ENCODE results near the gene AARSD1.
"Not testable (repeated sequence)": the region's sequence is repeated elsewhere in the genome, so short reads cannot be mapped to it uniquely, and the experiment has no call there.

Gene AARSD1

DNA sequence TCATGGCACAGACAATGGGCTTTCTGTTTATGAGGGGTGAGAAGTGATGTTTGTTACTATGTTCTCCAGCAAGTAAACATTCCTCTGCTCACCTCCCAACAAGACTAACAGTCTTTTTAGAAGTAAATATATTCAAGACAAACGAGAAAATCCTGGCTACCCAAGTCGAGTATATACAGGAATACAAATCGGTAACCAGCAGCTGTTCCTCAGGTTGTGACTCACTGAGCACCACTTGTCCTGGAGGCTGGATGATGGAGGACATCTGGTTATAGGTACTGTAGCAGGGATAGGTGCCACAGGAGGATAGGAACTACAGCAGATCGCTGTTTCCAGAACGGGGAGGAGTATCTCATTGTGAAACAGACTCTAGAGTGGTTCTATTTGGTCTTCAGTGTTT lies 28.6 kb upstream of the AARSD1 start:
- peaks cover 34% of the 10 kb centered on the region for H3K36me3 Mint-ChIP-seq
- no peaks in the 10 kb centered on the region for H3K27me3 Mint-ChIP-seq
- peaks cover 8% of the 10 kb centered on the region for H3K4me1 Mint-ChIP-seq
- no peak overlapping the region for H3K4me3 Mint-ChIP-seq
- no peaks in the 10 kb centered on the region for H3K9me3 Mint-ChIP-seq
- no peak overlapping the region for H3K27ac Mint-ChIP-seq
- no peak for DNase-seq
- CTCF ChIA-PET = no interaction called here

DNA sequence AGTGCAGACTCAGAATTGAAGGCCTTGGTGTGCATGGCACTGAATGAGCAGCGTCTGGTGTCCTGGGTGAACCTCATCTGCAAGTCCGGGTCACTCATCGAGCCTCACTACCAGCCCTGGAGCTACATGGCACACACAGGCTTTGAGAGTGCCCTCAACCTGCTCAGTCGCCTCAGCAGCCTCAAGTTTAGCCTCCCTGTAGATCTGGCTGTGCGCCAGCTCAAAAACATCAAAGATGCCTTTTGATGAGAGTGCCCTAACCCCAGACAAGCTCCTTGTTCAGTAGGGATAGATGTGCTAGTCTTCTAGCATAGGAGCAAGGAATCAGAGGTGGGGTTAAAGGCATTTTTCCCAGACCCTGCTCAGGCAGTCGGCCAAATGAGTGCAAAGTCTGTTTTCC lies 27.2 kb upstream of the AARSD1 start:
- Mint-ChIP-seq H3K4me1 (no peaks in the 10 kb centered on the region), H3K27ac (no peak overlapping the region), H3K4me3 (no peak overlapping the region), H3K36me3 (peaks cover 37% of the 10 kb centered on the region), H3K27me3 (no peaks in the 10 kb centered on the region), H3K9me3 (no peaks in the 10 kb centered on the region)
- no peak for DNase-seq
- CTCF ChIA-PET = interaction anchor here (0.9 kb wide), 1 partner anchor 149 kb away, joined by 3 read pairs; no protein-coding TSS in a partner anchor

DNA sequence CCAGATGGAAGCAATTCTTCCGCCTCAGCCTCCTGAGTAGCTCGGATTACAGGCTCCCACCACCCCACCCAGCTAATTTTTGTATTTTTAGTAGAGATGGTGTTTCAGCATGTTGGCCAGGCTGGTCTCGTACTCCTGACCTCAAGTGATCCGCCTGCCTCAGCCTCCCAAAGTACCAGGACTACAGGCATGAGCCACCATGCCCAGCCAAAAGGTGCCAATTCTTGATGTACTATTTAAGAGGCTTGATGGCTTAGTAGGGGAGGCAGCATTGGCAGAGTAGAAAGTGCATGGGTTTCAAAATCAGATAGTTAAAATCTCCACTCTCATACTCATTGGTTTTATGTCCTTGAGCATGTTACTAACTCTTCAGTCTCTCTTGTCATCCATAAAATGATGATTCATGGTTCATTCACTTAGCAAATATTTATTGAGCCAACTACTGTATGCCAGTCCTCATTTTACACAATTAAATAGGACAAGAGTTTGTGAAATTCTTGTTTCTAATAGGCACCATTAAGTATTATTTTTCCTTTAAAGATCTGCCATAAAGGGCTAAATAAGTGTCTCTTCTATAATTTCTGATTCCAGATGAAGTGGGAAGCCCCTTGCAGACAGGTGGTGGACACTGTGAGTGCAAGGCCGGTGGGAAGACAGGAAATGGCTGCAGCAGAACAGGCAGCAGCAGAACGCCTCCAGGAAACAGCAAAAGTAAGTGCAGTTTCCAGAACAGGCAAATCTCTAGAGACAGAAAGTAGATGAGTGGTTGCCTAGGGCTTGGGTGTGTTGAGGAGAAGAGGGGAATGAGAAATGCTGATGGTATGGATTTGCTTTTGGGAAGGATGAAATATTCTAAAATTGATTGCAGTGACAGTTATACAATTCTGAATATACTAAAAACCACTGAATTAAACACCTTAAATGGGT lies 25.7 kb upstream of the AARSD1 start:
- Mint-ChIP-seq H3K4me3 (no peak overlapping the region), H3K36me3 (peaks cover 44% of the 10 kb centered on the region), H3K4me1 (peaks cover 8% of the 10 kb centered on the region), H3K27me3 (no peaks in the 10 kb centered on the region), H3K27ac (no peak overlapping the region), H3K9me3 (no peaks in the 10 kb centered on the region)
- DNase-seq = no peak
- CTCF ChIA-PET = interaction anchor here (1.5 kb wide), 1 partner anchor 8 kb away, joined by 4 read pairs; the partner anchor contains the start of gene RPL27

- H3K4me1 Mint-ChIP-seq = peaks cover 14% of the 10 kb centered on the region
- H3K9me3 Mint-ChIP-seq = no peaks in the 10 kb centered on the region
- no peak for DNase-seq
- H3K27ac Mint-ChIP-seq = no peak overlapping the region
- no peak overlapping the region for H3K4me3 Mint-ChIP-seq
- H3K36me3 Mint-ChIP-seq = peaks cover 49% of the 10 kb centered on the region
- H3K27me3 Mint-ChIP-seq = no peaks in the 10 kb centered on the region
- CTCF ChIA-PET = interaction anchor here (1.5 kb wide), 1 partner anchor 9 kb away, joined by 4 read pairs; the partner anchor contains the start of gene RPL27
Measured at GRCh38 chr17:42989141-42989540, 24.9 kb upstream of the AARSD1 start.

- no peaks in the 10 kb centered on the region for H3K9me3 Mint-ChIP-seq
- no peak overlapping the region for H3K4me3 Mint-ChIP-seq
- no peak for DNase-seq
- H3K36me3 Mint-ChIP-seq = peaks cover 43% of the 10 kb centered on the region
- H3K27ac Mint-ChIP-seq = no peak overlapping the region
- peaks cover 3% of the 10 kb centered on the region for H3K27me3 Mint-ChIP-seq
- peaks cover 32% of the 10 kb centered on the region for H3K4me1 Mint-ChIP-seq
- CTCF ChIA-PET = no interaction called here
Measured at GRCh38 chr17:42985225-42985624, 21.0 kb upstream of the AARSD1 start.

- Mint-ChIP-seq H3K9me3 (no peaks in the 10 kb centered on the region), H3K36me3 (peaks cover 21% of the 10 kb centered on the region), H3K27ac (no peak overlapping the region), H3K4me3 (peak overlapping the region; percentile 86), H3K27me3 (peaks cover 16% of the 10 kb centered on the region), H3K4me1 (peaks cover 43% of the 10 kb centered on the region)
- no peak for DNase-seq
- CTCF ChIA-PET = no interaction called here
Measured at GRCh38 chr17:42982266-42982665, 18.0 kb upstream of the AARSD1 start.

DNA sequence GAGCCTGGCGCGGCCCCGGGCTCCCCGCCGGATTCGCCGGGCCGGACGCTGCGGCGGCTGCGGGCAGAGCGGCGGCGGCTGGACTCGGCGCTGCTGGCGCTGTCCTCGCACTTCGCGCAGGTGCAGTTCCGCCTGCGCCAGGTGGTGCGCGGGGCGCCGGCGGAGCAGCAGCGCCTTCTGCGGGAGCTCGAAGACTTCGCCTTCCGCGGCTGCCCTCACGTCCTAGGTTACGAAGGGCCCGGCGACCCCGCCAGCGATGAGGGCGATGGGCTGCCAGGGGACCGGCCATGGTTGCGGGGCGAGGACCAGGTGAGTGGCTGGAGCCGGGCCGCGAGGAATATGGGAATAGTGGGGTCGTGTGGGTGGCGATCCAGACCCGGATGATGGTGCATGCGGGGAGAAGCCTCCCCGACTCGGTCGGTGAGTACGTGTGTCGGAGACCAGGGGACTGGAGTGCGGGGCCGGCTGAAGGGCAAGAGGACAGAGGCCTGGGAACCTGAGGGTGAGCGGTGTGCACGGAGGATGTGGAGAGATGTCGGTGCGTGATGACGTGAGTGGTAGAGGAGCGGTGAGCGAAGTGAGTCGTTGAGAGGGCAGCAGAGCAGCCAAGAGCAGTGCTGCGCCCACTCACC lies 16.6 kb upstream of the AARSD1 start:
- DNase-seq = peak; percentile 74
- CTCF ChIA-PET = interaction anchor here (0.7 kb wide), 1 partner anchor 17 kb away, joined by 3 read pairs; the partner anchor contains the start of gene RPL27
- H3K4me3 Mint-ChIP-seq = peak overlapping the region; percentile 86
- peak overlapping the region; percentile 80 for H3K27ac Mint-ChIP-seq
- peaks cover 16% of the 10 kb centered on the region for H3K27me3 Mint-ChIP-seq
- H3K36me3 Mint-ChIP-seq = peaks cover 21% of the 10 kb centered on the region
- peaks cover 42% of the 10 kb centered on the region for H3K4me1 Mint-ChIP-seq
- no peaks in the 10 kb centered on the region for H3K9me3 Mint-ChIP-seq

DNA sequence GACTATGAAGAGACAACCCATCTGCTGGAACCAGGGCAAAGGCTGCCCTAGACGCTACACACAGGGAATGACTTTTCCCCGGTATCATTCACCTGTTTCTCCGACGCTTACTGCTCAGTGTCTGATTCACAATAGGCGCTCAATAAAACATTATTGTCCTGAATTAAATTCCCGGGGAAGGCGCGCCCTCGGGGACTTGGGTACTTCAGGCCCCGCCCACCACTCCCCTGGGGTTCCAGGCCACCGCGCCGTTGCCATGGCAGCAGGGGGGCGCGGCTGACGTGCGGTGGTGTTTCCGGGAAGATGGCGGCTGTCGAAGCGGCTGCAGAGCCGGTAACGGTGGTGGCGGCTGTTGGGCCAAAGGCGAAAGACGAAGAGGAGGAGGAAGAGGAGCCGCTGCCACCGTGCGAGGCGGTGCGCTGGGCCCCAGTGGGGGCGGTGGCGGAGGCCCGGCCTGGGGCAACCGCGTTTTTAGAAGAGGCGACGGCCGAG lies 16.1 kb upstream of the AARSD1 start, which contains the start of gene RUNDC1:
Gene RUNDC1, plus strand, starts transcription at position 292 of the 492 bp plus-strand sequence. Its CDS starts 12 bp downstream, at position 304.
- CTCF ChIA-PET = interaction anchor here (0.7 kb wide), 1 partner anchor 18 kb away, joined by 3 read pairs; the partner anchor contains the start of gene RPL27
- peaks cover 20% of the 10 kb centered on the region for H3K27me3 Mint-ChIP-seq
- H3K27ac Mint-ChIP-seq = peak within 1 kb of the TSS; percentile 93
- H3K4me1 Mint-ChIP-seq = peaks cover 38% of the 10 kb centered on the region
- peak within 1 kb of the TSS; percentile 90 for H3K4me3 Mint-ChIP-seq
- peaks cover 17% of the 10 kb centered on the region for H3K36me3 Mint-ChIP-seq
- DNase-seq = peak; percentile 94
- no peaks in the 10 kb centered on the region for H3K9me3 Mint-ChIP-seq

GRCh38 chr17:42979511-42980273 lies 15.4 kb upstream of the AARSD1 start, which contains the start of gene PTGES3L:
PTGES3L (minus strand) TSS chr17:42980080; CDS start chr17:42980053, 27 bp downstream.
- H3K27me3 Mint-ChIP-seq = peaks cover 20% of the 10 kb centered on the region
- CTCF ChIA-PET = interaction anchor here (1.7 kb wide), 1 partner anchor 18 kb away, joined by 6 read pairs; the partner anchor contains the start of gene RPL27
- H3K27ac Mint-ChIP-seq = peak within 1 kb of the TSS; percentile 93
- H3K4me1 Mint-ChIP-seq = peaks cover 32% of the 10 kb centered on the region
- peak; percentile 57 for DNase-seq
- peaks cover 14% of the 10 kb centered on the region for H3K36me3 Mint-ChIP-seq
- H3K4me3 Mint-ChIP-seq = peak within 1 kb of the TSS; percentile 90
- H3K9me3 Mint-ChIP-seq = no peaks in the 10 kb centered on the region

- H3K4me3 Mint-ChIP-seq, H3K27ac Mint-ChIP-seq, H3K36me3 Mint-ChIP-seq, H3K9me3 Mint-ChIP-seq, DNase-seq: not testable (repeated sequence)
- CTCF ChIA-PET = interaction anchor here (0.7 kb wide), 1 partner anchor 602 kb away, joined by 3 read pairs; no protein-coding TSS in a partner anchor
- Mint-ChIP-seq H3K27me3 (peaks cover 20% of the 10 kb centered on the region), H3K4me1 (peaks cover 13% of the 10 kb centered on the region)
Measured at GRCh38 chr17:42975701-42976100, 11.4 kb upstream of the AARSD1 start.

DNA sequence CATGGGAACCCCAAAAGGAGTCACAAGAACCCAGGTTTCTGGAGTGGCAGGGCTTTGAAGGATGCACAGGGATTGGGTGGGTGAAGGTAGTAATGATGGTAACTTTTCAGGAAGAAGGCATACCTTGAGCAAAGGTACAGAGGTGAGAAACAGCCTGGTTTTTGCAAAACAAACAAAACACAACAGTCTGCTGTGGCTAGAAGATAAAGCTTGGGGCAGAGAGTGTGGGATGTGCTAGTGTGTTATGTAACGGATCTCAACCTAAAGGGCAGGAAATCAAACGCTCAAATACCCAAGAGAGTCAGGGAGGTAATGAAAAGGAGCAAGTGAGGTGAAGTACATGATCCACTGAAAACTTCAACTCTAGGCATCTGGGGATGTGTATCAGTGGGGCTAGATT lies 11.0 kb upstream of the AARSD1 start:
- Mint-ChIP-seq H3K27me3 (peaks cover 17% of the 10 kb centered on the region), H3K9me3 (no peaks in the 10 kb centered on the region), H3K27ac (no peak overlapping the region), H3K4me3 (no peak overlapping the region), H3K36me3 (no peaks in the 10 kb centered on the region), H3K4me1 (peaks cover 11% of the 10 kb centered on the region)
- CTCF ChIA-PET = no interaction called here
- no peak for DNase-seq

DNA sequence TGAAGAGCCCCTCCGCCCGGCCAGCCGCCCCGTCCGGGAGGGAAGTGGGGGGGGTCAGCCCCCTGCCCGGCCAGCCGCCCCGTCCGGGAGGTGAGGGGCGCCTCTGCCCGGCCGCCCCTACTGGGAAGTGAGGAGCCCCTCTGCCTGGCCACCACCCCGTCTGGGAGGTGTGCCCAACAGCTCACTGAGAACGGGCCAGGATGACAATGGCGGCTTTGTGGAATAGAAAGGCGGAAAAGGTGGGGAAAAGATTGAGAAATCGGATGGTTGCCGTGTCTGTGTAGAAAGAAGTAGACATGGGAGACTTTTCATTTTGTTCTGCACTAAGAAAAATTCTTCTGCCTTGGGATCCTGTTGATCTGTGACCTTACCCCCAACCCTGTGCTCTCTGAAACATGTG lies 9.1 kb upstream of the AARSD1 start:
- H3K4me3 Mint-ChIP-seq, DNase-seq, CTCF ChIA-PET, H3K4me1 Mint-ChIP-seq, H3K27ac Mint-ChIP-seq, H3K36me3 Mint-ChIP-seq, H3K9me3 Mint-ChIP-seq, H3K27me3 Mint-ChIP-seq: not testable (repeated sequence)

GRCh38 chr17:42971589-42971988 lies 7.3 kb upstream of the AARSD1 start:
- CTCF ChIA-PET = no interaction called here
- H3K9me3 Mint-ChIP-seq = no peaks in the 10 kb centered on the region
- peaks cover 4% of the 10 kb centered on the region for H3K27me3 Mint-ChIP-seq
- no peaks in the 10 kb centered on the region for H3K4me1 Mint-ChIP-seq
- no peak for DNase-seq
- no peak overlapping the region for H3K27ac Mint-ChIP-seq
- no peak overlapping the region for H3K4me3 Mint-ChIP-seq
- no peaks in the 10 kb centered on the region for H3K36me3 Mint-ChIP-seq
